ENCODE results near the gene SLC30A7.

GRCh38 chr1:100969327-100969726, 73.4 kb downstream of the SLC30A7 start:
- TF ChIP-seq ARNTL (CRISPR knock-in tag; IDR thresholded peaks at IDR 0.05; ENCODE audit: borderline replicate concordance, low read depth) = no peak
- no peak for TF ChIP-seq TSHZ2 (CRISPR knock-in tag; IDR thresholded peaks at IDR 0.05)
- no peak for TF ChIP-seq CSRNP3 (CRISPR knock-in tag; IDR thresholded peaks at IDR 0.05)
- no peak for TF ChIP-seq CREB5 (CRISPR knock-in tag; IDR thresholded peaks at IDR 0.05; ENCODE audit: low read depth)
- no peak for TF ChIP-seq ZNF565 (CRISPR knock-in tag; conservative IDR thresholded peaks at IDR 0.05; ENCODE audit: low read depth)
- TF ChIP-seq ZNF8 (CRISPR knock-in tag; IDR thresholded peaks at IDR 0.05) = no peak
- TF ChIP-seq PPARA (CRISPR knock-in tag; IDR thresholded peaks at IDR 0.05; ENCODE audit: borderline replicate concordance) = no peak
- TF ChIP-seq CSDC2 (CRISPR knock-in tag; IDR thresholded peaks at IDR 0.05) = no peak
- no peak for TF ChIP-seq ISL1 (CRISPR knock-in tag; IDR thresholded peaks at IDR 0.05)
